AG04449 (cell line): ENCODE results near the gene RXFP1.

Source experiments
- CTCF ChIA-PET: fragments of 350-600 bp; formaldehyde crosslinking; extraction: SDS; loops from one replicate; lab custom pipeline; 2021; ENCODE audit warnings: antibody characterized with exemption; lab: Yijun Ruan, JAX
- POLR2A ChIA-PET: fragments of 400-600, 350-600 bp; formaldehyde crosslinking; extraction: SDS; loops from one replicate; lab custom pipeline; 2020; ENCODE audit warnings: antibody characterized with exemption, inconsistent platforms; lab: Yijun Ruan, JAX
- DNase-seq: peaks from one replicate; pipeline ENCODE4 v3.0.0-alpha.2; 2010; ENCODE audit warnings: low read depth, low spot score
- H3K4me3 ChIP-seq: 2 replicates; pipeline ENCODE4 v1.5.1; 2011; ENCODE audit warnings: low read depth, mild to moderate bottlenecking, control low read depth, low read length
- CTCF ChIP-seq: IDR thresholded peaks from one replicate; pipeline ENCODE4 v1.5.1; 2011; ENCODE audit warnings: mild to moderate bottlenecking, moderate library complexity, low read length, control low read depth, inconsistent platforms; ENCODE audit not compliant: insufficient read depth; ENCODE audit errors: missing control alignments

RXFP1 gene

GRCh38 chr4:158521484-158522088, at the start of gene RXFP1:
RXFP1 (plus strand) TSS chr4:158521882; CDS start chr4:158521977, 95 bp downstream.
- no peak within 1 kb of the TSS for H3K4me3 ChIP-seq
- POLR2A ChIA-PET = no interaction called here
- DNase-seq = no peak
- TF ChIP-seq CTCF = no peak
- CTCF ChIA-PET = no interaction called here

GRCh38 chr4:158481811-158482210, 39.9 kb upstream of the RXFP1 start:
- TF ChIP-seq CTCF = no peak
- ChIA-PET CTCF (no interaction called here), POLR2A (no interaction called here)
- H3K4me3 ChIP-seq = no peak overlapping the region
- no peak for DNase-seq

GRCh38 chr4:158484173-158484885, 37.4 kb upstream of the RXFP1 start:
- CTCF ChIA-PET = interaction anchor here (0.7 kb wide), 1 partner anchor 8 kb away, joined by 3 read pairs; no protein-coding TSS in a partner anchor

GRCh38 chr4:158490629-158491028, 31.1 kb upstream of the RXFP1 start:
- H3K4me3 ChIP-seq = no peak overlapping the region
- ChIA-PET CTCF (interaction anchor here (0.9 kb wide), 1 partner anchor 230 kb away, joined by 4 read pairs; no protein-coding TSS in a partner anchor), POLR2A (no interaction called here)
- no peak for TF ChIP-seq CTCF
- DNase-seq = no peak

More at GRCh38 chr4:158484173-158484885, 37.4 kb upstream of the RXFP1 start:
- no peak for TF ChIP-seq CTCF
- H3K4me3 ChIP-seq = no peak overlapping the region
- no peak for DNase-seq
- POLR2A ChIA-PET = no interaction called here

GRCh38 chr4:158492391-158492790, 29.3 kb upstream of the RXFP1 start:
- CTCF ChIA-PET = interaction anchor here (0.8 to 1.3 kb wide), 3 partner anchors 9 to 232 kb away, joined by 3 read pairs; no protein-coding TSS in a partner anchor
- DNase-seq = no peak
- POLR2A ChIA-PET = no interaction called here
- no peak overlapping the region for H3K4me3 ChIP-seq
- no peak for TF ChIP-seq CTCF

- peak; percentile 26 for TF ChIP-seq CTCF
- ChIA-PET CTCF (no interaction called here), POLR2A (no interaction called here)
- no peak overlapping the region for H3K4me3 ChIP-seq
- DNase-seq = no peak
These were observed 25.5 kb upstream of the RXFP1 start for GRCh38 chr4:158496030-158496741.
